Diencephalon (tissue), 1 donor: ENCODE data around the gene LRRC8C. TPM values are rescaled to one million over a fixed set of nuclear protein-coding genes. Genes with fewer than 3 reads are reported as not detected.

Source experiments
- small RNA-seq: library from RNA; depleted of rRNA; stranded (forward); fragments of <200 nt; gene quantifications from one replicate; pipeline ENCODE3, GENCODE V24; 2014
- total RNA-seq: library from RNA; depleted of rRNA; stranded (reverse); fragments of >200 nt; gene quantifications from one replicate; pipeline ENCODE4 v1.2.3, GENCODE V29; 2014

The LRRC8C gene
- 13.6 TPM for total RNA-seq

DNA sequence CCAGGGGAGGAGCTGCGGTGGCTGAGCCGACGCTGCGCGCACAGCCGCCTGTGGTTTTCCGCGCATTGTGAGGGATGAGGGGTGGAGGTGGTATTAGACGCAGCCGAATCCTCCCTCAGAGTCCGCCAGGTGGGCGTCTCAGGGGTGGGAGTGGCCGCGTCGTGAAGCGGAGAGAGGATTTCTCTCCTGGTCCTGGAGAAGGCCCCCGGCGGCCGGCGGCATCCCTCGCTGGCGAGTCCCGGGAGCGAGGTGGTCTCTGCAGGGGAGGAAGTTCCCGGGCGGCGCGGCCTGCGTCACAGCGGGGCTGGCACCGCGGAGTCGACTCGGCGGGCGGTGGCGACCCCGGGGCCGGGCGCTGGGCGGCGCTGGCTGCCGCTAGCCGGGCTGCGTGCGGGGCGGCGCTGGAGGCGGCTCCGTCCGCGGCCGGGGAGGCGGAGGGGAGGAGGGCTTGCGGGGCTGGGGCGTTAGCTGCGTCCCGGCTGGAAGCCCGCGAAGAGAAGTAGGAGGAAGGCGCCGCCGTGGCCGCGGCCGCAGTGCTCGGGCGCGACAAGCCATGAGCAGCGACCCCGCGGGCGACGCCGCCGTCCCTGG lies at the start of gene LRRC8C:
LRRC8C (plus strand) TSS at position 464 of the 591 bp plus-strand sequence. CDS start 53,354 bp downstream, outside the sequence.

Small RNA genes within 50 kb of the gene (small RNA-seq; reads per million reads assigned to genes)
- gene AC093423.1: not detected

Other genes with a start within 250 kb of the LRRC8C start
- gene LRRC8B, start 108.3 kb upstream of the LRRC8C start, total RNA-seq: 23.3 TPM
- gene LRRC8D, start 187.9 kb downstream of the LRRC8C start, total RNA-seq: 43.6 TPM